HG02588 (cell line): ENCODE data around the gene PLEKHD1.

Experiments used
- ATAC-seq: cut with Tn5 transposase; IDR thresholded peaks from one replicate; pipeline ENCODE4 v1.9.1; 2021; ENCODE audit warnings: mild to moderate bottlenecking, moderate library complexity; ENCODE audit not compliant: unreplicated experiment

PLEKHD1 gene

DNA sequence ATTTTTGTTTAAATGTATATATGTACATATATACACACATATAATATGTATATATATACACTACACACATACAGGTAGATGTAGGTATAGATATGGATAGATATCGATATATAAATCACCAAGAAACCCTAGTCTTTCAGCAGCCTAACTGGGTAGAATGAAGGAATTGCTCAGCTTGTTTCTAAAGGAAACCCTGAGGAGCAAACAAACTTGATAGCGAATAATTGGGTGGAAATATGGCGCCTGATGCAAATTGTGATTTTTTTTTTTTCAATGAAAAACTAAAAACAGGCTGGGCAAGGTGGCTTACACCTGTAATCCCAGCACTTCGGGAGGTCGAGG lies 90.4 kb downstream of the PLEKHD1 start:
- no peak for ATAC-seq

- no peak for ATAC-seq
Measured at GRCh38 chr14:69579476-69579875, 94.9 kb downstream of the PLEKHD1 start.

DNA sequence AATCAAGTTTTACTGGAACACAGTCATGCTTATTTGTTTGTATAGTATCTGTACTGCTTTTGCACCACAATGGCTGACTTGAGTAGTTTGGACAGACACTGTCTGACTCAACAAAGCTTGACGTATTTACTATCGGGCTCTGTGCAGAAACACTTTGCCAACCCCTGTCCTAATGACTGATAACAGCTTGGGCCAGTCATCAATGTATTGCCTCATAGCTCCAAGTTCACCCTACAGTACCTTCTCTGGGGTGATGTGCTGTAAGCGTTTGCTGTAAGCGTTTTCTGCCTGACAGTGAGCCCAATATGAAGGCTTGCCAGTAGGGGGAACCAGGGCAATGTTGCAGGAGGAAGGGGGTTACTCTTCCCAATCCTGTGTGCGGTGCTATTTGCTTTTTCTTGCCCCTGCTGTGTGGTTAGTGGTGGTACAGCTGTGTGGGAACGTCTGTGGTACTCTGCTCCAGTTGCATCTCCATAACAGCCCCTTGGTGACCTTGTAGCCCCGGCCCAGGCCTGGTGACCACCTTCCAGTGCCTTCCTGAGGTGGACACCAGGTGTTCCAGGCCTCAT lies 95.6 kb downstream of the PLEKHD1 start:
- no peak for ATAC-seq
